K562 (cell line): ENCODE results near the gene AKIRIN1. TPM values are rescaled to one million over a fixed set of nuclear protein-coding genes. Genes with fewer than 3 reads are reported as not detected.
A peak's percentile ranks its signal among the peaks of the same experiment; 100 is the strongest.

Source experiments
- ILF3 ChIP-seq: fragments of 450-650 bp; IDR thresholded peaks from 2 replicates; pipeline ENCODE4 v1.6.1; 2018; ENCODE audit warnings: antibody characterized with exemption, mild to moderate bottlenecking, moderate library complexity, borderline replicate concordance
- KHSRP ChIP-seq: fragments of 450-650 bp; IDR thresholded peaks from 2 replicates; pipeline ENCODE4 v1.6.1; 2017
- MBD1 ChIP-seq: fragments of 250-450 bp; sonication (Bioruptor Pico); IDR thresholded peaks from 2 replicates; pipeline ENCODE4 v1.8.0; 2022; ENCODE audit warnings: inconsistent platforms
- NEUROD1 ChIP-seq: fragments of 150-350 bp; IDR thresholded peaks from 2 replicates; pipeline ENCODE4 v1.6.1; 2014; ENCODE audit warnings: borderline replicate concordance, low read length, low read depth; ENCODE audit not compliant: partially characterized antibody
- NR2C2 ChIP-seq, 2 experiments: fragments of 200-800 bp in 1 of 2; sonication (Bioruptor generic) in 1 of 2; sonication (generic) in 1 of 2; formaldehyde crosslinking in 1 of 2; IDR thresholded peaks; 2 replicates each; pipeline versions ENCODE4 v1.6.1 to v1.8.0; 2016 to 2022; ENCODE audit warnings: mild to moderate bottlenecking in 1 of 2, missing compliant biosample characterization in 1 of 2, missing genetic modification characterization in 1 of 2, missing genetic modification reagents in 1 of 2
- RAD21 ChIP-seq, 2 experiments: fragments of 250-450 bp in 1 of 2; fragments of 450-650 bp in 1 of 2; sonication (Bioruptor Pico) in 1 of 2; formaldehyde crosslinking in 1 of 2; IDR thresholded peaks in 1 of 2; conservative IDR thresholded peaks in 1 of 2; 2 replicates each; pipeline versions ENCODE4 v1.4.0 to v1.8.0; 2020 to 2022; ENCODE audit warnings: mild to moderate bottlenecking in 2 of 2, moderate library complexity in 1 of 2
- RBM15 ChIP-seq: fragments of 200-400 bp; formaldehyde crosslinking; IDR thresholded peaks from 2 replicates; pipeline ENCODE4 v1.6.1; 2018; ENCODE audit warnings: mild to moderate bottlenecking, low read length, moderate library complexity; ENCODE audit not compliant: insufficient read depth
- SMARCA5 ChIP-seq: fragments of 450-650 bp; IDR thresholded peaks from 2 replicates; pipeline ENCODE4 v1.6.1; 2016
- SMC3 ChIP-seq: conservative IDR thresholded peaks from 2 replicates; pipeline ENCODE4 v1.6.1; 2011; ENCODE audit warnings: low read depth, low read length, improper control_type of control experiment; ENCODE audit not compliant: insufficient read depth
- TARDBP ChIP-seq: fragments of 450-650 bp; IDR thresholded peaks from 2 replicates; pipeline ENCODE4 v1.6.1; 2016
- polyA plus RNA-seq, 8 experiments: library from polyadenylated mRNA; depleted of rRNA in 4 of 8; stranded (reverse) in 5 of 8; unstranded in 3 of 8; fragments of >200 nt; fragmentation: Nextera tagmentation in 2 of 8; fragmentation: Illumina TruSeq in 1 of 8; extraction: Ambion mirVana in 2 of 8; extraction: Trizol in 1 of 8; gene quantifications; 2 replicates each; pipeline versions ENCODE4 v1.2.1 to v1.2.3, GENCODE V29; 2011 to 2014; ENCODE audit warnings: inconsistent platforms in 1 of 8, missing spikeins in 1 of 8
- total RNA-seq, 7 experiments: library from RNA; depleted of rRNA in 6 of 7; stranded (reverse); fragments of >200 nt in 6 of 7; fragmentation: Illumina TruSeq in 2 of 7; extraction: Trizol in 2 of 7; gene quantifications; 2 replicates each; pipeline versions ENCODE4 v1.2.1 to v1.2.3, GENCODE V29; 2011 to 2021; ENCODE audit warnings: low replicate concordance in 1 of 7

AKIRIN1 gene
- total and polyA plus RNA-seq, 9 of the 15 experiments (the other 6 are each of a cell fraction or from before 2014, with no cell fraction given): 11.5 to 139 (median 83.4) TPM

- TF ChIP-seq SMC3 (no peak), RAD21 (CRISPR knock-in tag; conservative IDR thresholded peaks at IDR 0.05 in 1 of 2, IDR thresholded peaks at IDR 0.05 in 1 of 2) (no peak), RBM15 (no peak), TARDBP (no peak), MBD1 (CRISPR knock-in tag) (no peak), SMARCA5 (0 out of 2 replicates have a peak, but pooled peaks have one; percentile 31), ILF3 (no peak), KHSRP (no peak), NEUROD1 (no peak), NR2C2 (CRISPR knock-in tag; IDR thresholded peaks at IDR 0.05) (no peak), NR2C2 (tag; IDR thresholded peaks at IDR 0.05) (no peak)
Measured at GRCh38 chr1:39026866-39027507, 35.9 kb downstream of the AKIRIN1 start (continued).
